Right lobe of liver (tissue), 6 donors: ENCODE measurements around the gene NPL. TPM values are rescaled to one million over a fixed set of nuclear protein-coding genes. Genes with fewer than 3 reads are reported as not detected.

Experiments
- ATAC-seq, 4 donors: fragments of 200-7000 bp; cut with Tn5 transposase; one replicate each; pipeline ENCODE4 v1.9.1; 2020; ENCODE audit warnings: mild to moderate bottlenecking in 4 of 4, moderate library complexity in 4 of 4
- DNase-seq, 3 donors: peaks; one replicate each; pipeline ENCODE4 v3.0.0-alpha.2; 2020
- H3K27ac ChIP-seq, 3 donors: fragments of 200-600 bp; one replicate each; pipeline ENCODE4 v1.8.0; 2022
- H3K27me3 ChIP-seq, 2 donors: fragments of 200-600 bp; one replicate each; pipeline ENCODE4 v1.8.0; 2022
- H3K36me3 ChIP-seq, 4 donors: fragments of 200-600 bp; sonication (generic) in 1 of 4; one replicate each; pipeline versions ENCODE4 v1.5.1 to v1.8.0; 2017 to 2022; ENCODE audit warnings: control low read depth in 1 of 4
- H3K4me1 ChIP-seq, 4 donors: fragments of 200-600 bp; sonication (generic) in 1 of 4; one replicate each; pipeline versions ENCODE4 v1.5.1 to v1.8.0; 2017 to 2022; ENCODE audit warnings: control low read depth in 1 of 4
- H3K4me3 ChIP-seq, 3 donors: fragments of 200-600 bp; one replicate each; pipeline ENCODE4 v1.8.0; 2022
- H3K9me3 ChIP-seq, 4 donors: fragments of 200-600 bp; sonication (generic) in 1 of 4; one replicate each; pipeline versions ENCODE4 v1.5.1 to v1.8.0; 2017 to 2022; ENCODE audit warnings: control low read depth in 1 of 4
- POLR2A ChIP-seq: fragments of 450-650 bp; IDR thresholded peaks from one replicate; pipeline ENCODE4 v1.6.1; 2017; ENCODE audit warnings: antibody characterized with exemption, mild to moderate bottlenecking
- WGBS: methylation state at CpG from one replicate; pipeline ENCODE4 v1.1.6; 2018; ENCODE audit warnings: low coverage, low lambda C conversion rate; ENCODE audit not compliant: insufficient coverage; ENCODE audit errors: missing lambda C conversion rate; 5-methylcytosine and 5-hydroxymethylcytosine counted together
- intact Hi-C, 2 donors: fragments of 100-400 bp; cut with DNase I; formaldehyde crosslinking; loops; one replicate each; pipeline versions ENCODE4 v1.11.2 to v1.14.1; 2022
- total RNA-seq, 6 experiments: library from RNA; depleted of rRNA in 2 of 6; stranded (reverse); fragments of >200 nt in 2 of 6; fragmentation: NEBNext Ultra II Directional in 3 of 6; extraction: Animal tissue kit (Norgen Biotek cat#: 25700) in 3 of 6; gene quantifications; one replicate each; pipeline versions ENCODE4 v1.1.0 to v1.2.4, GENCODE V29; 2016 to 2023
- TF ChIP-seq, protein P1 (sequence below), 4 donors: fragments of 200-600 bp in 3 of 4; fragments of 450-650 bp in 1 of 4; IDR thresholded peaks; one replicate each; pipeline versions ENCODE4 v1.5.1 to v1.8.0; 2016 to 2022; ENCODE audit warnings: antibody characterized with exemption in 4 of 4, mild to moderate bottlenecking in 2 of 4
- donor health status: DM: no; HTN: yes; CAD: no.
- donor health status: DM: no; HTN: no; CAD: no.
- donor health status: DM: no; HTN: no; CAD: no.
- donor health status: DM: no; HTN: yes; CAD: no.
- donor health status: DM: no; HTN: yes; CAD: no.

Gene NPL
- total RNA-seq, 6 experiments from 2014 or later: 10.1 to 28.1 (median 14.4) TPM

DNA sequence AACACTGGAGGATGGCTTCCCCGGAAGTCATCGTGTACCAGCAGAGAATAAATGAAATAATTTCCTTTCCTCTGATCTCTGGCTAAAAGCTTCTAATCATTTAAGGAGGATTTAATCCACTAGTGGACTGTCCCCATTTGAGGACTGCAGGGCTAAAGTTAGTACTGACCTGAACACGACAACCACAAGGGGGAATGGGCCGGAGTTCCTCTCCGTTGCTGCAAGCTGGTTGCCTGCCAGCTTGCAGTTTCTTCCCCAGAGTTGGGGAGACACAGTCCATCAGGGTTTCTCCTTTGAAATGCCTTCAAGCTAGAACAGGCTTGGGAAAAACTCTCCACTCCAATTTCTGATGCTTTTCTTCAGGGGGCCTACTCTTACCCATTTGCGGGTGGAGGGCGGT is 35.5 kb upstream of the NPL start:
- no peak overlapping the region for H3K27ac ChIP-seq
- no peaks in the 10 kb centered on the region for H3K4me1 ChIP-seq
- no peak overlapping the region for H3K4me3 ChIP-seq
- ATAC-seq (no peak), DNase-seq (no peak)
- intact Hi-C loops: no loop called here
- H3K27me3 ChIP-seq: no peaks in the 10 kb centered on the region
- no peak for TF ChIP-seq POLR2A
- TF ChIP-seq, protein P1, sequence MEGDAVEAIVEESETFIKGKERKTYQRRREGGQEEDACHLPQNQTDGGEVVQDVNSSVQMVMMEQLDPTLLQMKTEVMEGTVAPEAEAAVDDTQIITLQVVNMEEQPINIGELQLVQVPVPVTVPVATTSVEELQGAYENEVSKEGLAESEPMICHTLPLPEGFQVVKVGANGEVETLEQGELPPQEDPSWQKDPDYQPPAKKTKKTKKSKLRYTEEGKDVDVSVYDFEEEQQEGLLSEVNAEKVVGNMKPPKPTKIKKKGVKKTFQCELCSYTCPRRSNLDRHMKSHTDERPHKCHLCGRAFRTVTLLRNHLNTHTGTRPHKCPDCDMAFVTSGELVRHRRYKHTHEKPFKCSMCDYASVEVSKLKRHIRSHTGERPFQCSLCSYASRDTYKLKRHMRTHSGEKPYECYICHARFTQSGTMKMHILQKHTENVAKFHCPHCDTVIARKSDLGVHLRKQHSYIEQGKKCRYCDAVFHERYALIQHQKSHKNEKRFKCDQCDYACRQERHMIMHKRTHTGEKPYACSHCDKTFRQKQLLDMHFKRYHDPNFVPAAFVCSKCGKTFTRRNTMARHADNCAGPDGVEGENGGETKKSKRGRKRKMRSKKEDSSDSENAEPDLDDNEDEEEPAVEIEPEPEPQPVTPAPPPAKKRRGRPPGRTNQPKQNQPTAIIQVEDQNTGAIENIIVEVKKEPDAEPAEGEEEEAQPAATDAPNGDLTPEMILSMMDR (IDR thresholded peaks at IDR 0.05): no peak
- WGBS: 62% methylated on average over 6 of the region's 7 CpGs
- no peaks in the 10 kb centered on the region for H3K9me3 ChIP-seq
- no peaks in the 10 kb centered on the region for H3K36me3 ChIP-seq

DNA sequence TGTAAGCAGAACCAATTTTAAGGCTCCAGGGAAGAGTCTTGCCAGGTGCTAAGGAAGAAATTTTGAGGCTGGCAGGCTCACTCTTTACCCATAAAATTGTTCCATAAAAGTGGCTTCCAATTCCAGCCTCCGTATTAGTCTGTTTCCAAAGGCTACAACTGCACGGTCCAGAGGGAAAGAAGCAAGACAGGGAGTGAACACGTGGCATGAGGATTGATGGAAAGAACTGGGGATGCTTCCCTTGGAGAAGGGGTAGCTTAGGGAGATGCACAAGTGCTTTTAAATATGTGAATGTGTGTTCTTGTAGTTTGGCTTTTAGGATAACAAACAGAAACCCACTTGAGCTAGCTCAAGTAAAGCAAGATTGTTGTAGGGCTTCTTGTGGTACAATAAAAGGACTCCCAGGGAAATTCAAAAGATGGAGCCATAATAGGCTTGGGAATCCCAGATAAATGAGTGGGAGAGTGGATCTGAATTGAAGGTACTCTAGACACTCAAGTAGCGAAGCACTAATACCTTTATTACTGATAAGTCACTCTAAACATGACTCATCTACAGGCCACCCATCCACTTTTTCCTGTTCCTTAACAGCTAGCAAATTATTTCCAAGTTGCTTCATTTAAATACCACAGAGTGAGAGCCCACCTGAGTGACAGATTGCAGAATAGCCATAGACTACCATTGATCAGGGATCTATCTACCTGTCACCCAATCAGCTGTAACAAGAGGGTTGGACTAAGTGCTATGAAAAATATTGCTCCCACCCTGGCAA is 34.8 kb upstream of the NPL start:
- H3K4me1 ChIP-seq: no peaks in the 10 kb centered on the region
- no peaks in the 10 kb centered on the region for H3K36me3 ChIP-seq
- H3K27me3 ChIP-seq: no peaks in the 10 kb centered on the region
- ATAC-seq (no peak), DNase-seq (no peak)
- TF ChIP-seq, protein P1 (IDR thresholded peaks at IDR 0.05): no peak
- TF ChIP-seq POLR2A: no peak
- no peak overlapping the region for H3K4me3 ChIP-seq
- H3K9me3 ChIP-seq: no peaks in the 10 kb centered on the region
- 52% methylated on average over 3 of the region's 4 CpGs for WGBS
- H3K27ac ChIP-seq: no peak overlapping the region
- intact Hi-C loops: no loop called here

DNA sequence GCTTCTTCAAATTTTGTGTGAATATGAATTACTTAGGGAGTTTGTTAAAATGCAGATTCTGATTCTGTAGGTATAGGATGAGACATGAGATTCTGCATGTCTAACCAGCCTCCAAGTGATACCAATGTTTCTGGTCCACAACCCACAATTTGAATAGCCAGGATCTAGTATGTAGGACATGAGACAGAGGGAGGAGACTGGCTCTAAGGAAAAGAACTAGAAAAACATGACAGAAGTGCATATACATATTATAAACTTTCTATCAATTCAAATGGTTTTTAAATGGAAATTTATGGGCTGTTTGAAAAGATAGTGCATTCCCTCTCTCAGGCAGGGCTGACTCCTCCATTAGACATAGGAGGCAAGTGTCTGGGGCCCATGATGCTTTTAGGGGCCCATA is 33.9 kb upstream of the NPL start:
- Histone ChIP-seq H3K4me3 (no peak overlapping the region), H3K36me3 (no peaks in the 10 kb centered on the region), H3K4me1 (no peaks in the 10 kb centered on the region), H3K9me3 (no peaks in the 10 kb centered on the region), H3K27me3 (no peaks in the 10 kb centered on the region), H3K27ac (no peak overlapping the region)
- ATAC-seq (no peak), DNase-seq (no peak)
- intact Hi-C loops: no loop called here
- TF ChIP-seq, protein P1 (IDR thresholded peaks at IDR 0.05): no peak
- no peak for TF ChIP-seq POLR2A

DNA sequence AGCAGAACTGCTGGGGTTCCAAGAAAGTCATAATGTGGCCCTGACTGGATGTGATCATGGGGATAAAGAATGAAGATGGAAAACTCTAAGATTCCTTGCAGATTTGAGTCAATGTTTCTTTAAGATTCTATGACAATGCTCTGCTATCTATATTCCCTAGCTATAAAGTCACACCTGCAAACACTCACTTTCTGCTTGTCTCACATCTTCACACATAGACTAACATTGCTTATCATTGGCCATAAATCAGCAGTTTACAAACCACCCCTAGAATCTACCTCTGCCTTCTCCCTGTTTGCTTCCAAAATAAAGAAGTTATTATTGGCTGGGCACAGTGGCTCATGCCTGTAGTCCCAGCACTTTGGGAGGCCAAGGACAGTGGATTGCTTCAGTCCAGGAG is 33.1 kb upstream of the NPL start:
- Histone ChIP-seq H3K36me3 (no peaks in the 10 kb centered on the region), H3K4me3 (no peak overlapping the region), H3K27ac (no peak overlapping the region), H3K27me3 (no peaks in the 10 kb centered on the region), H3K4me1 (no peaks in the 10 kb centered on the region), H3K9me3 (no peaks in the 10 kb centered on the region)
- no peak for DNase-seq
- intact Hi-C loops: no loop called here
- TF ChIP-seq, protein P1 (IDR thresholded peaks at IDR 0.05): no peak
- no peak for TF ChIP-seq POLR2A
- ATAC-seq: no peak
